ENCODE data around the gene CCP110.

CCP110 gene

GRCh38 chr16:19601083-19601976, 77.6 kb downstream of the CCP110 start:
- DNase-seq (ENCODE audit: low read depth) = no peak
